Ovary (tissue), 3 donors: ENCODE results near the gene SORCS3.

Source experiments
- CTCF ChIP-seq, 3 donors: fragments of 450-650 bp in 2 of 3; fragments of 200-600 bp in 1 of 3; IDR thresholded peaks; one replicate each; pipeline versions ENCODE4 v1.5.1 to v1.8.0; 2016 to 2022; ENCODE audit warnings: antibody characterized with exemption in 3 of 3, mild to moderate bottlenecking in 1 of 3
- POLR2A ChIP-seq: fragments of 450-650 bp; IDR thresholded peaks from one replicate; pipeline ENCODE4 v1.6.1; 2017; ENCODE audit warnings: antibody characterized with exemption, mild to moderate bottlenecking, moderate library complexity
- donor health status: DM: no; HTN: no; CAD: no.

- no peak for TF ChIP-seq CTCF (IDR thresholded peaks at IDR 0.05)
- TF ChIP-seq POLR2A, result no peak
Observed at GRCh38 chr10:105171945-105172344, 530.9 kb downstream of the SORCS3 start.
